ENCODE results near the gene OGDH.

- no peak for TF ChIP-seq CTCF (IDR thresholded peaks at IDR 0.05)
- TF ChIP-seq POLR2A (IDR thresholded peaks at IDR 0.05) = no peak
Observed at GRCh38 chr7:44750424-44750823, 144.0 kb downstream of the OGDH start.
